GM12874 (cell line): ENCODE results near the gene KCNQ2.

Source experiments
- CTCF ChIP-seq: IDR thresholded peaks from 2 replicates; pipeline ENCODE4 v1.5.1; 2011; ENCODE audit warnings: low read depth, mild to moderate bottlenecking, control low read depth, low read length, moderate library complexity; ENCODE audit not compliant: insufficient read depth

The KCNQ2 gene

GRCh38 chr20:63443606-63444395 lies 28.7 kb downstream of the KCNQ2 start:
- no peak for TF ChIP-seq CTCF

- peak; percentile 70 for TF ChIP-seq CTCF
Measured at GRCh38 chr20:63442100-63442493, 30.4 kb downstream of the KCNQ2 start.

- no peak for TF ChIP-seq CTCF
Measured at GRCh38 chr20:63441136-63442099, 31.0 kb downstream of the KCNQ2 start.

- no peak for TF ChIP-seq CTCF
Measured at GRCh38 chr20:63440366-63440955, 32.0 kb downstream of the KCNQ2 start.

- no peak for TF ChIP-seq CTCF
Measured at GRCh38 chr20:63439866-63440265, 32.6 kb downstream of the KCNQ2 start.

GRCh38 chr20:63438121-63438520 lies 34.3 kb downstream of the KCNQ2 start:
- no peak for TF ChIP-seq CTCF

GRCh38 chr20:63435552-63435951 lies 36.9 kb downstream of the KCNQ2 start:
- TF ChIP-seq CTCF = no peak
